ENCODE data around the gene THSD7B.

The THSD7B gene

GRCh38 chr2:137449454-137449853 lies 684.1 kb downstream of the THSD7B start:
- TF ChIP-seq CTCF (conservative IDR thresholded peaks at IDR 0.05), result no peak
- no peak overlapping the region for H3K27ac ChIP-seq

GRCh38 chr2:137454886-137455285 lies 689.5 kb downstream of the THSD7B start:
- no peak for TF ChIP-seq CTCF (conservative IDR thresholded peaks at IDR 0.05)
- no peak overlapping the region for H3K27ac ChIP-seq

DNA sequence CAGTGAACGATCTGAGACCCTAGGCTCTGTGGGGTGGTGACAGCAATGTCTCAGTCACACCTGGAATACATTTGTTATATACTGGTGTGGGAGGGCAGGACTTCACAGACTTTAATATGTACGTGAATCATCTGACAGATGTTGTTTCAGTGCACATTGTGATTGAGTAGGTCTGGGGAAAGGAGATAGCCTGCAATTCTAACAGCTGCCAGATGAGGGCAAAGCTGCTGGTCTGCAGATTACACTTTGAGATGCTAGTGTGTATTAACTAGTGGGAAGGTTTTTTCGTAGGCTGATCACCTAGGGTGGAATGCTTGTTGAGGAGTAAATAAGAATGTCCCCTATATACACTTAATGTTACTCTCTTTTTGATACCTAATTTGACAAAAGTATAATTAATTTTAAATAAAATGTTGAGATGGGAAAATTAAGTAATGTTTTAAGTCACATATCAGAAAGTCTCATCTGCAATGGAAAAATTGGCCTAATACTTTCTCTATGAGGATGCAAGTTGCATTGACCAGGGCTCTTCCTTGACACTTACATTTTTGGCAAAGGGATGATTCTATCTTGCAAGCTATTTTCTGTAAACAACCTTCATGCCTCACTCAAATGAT lies 702.0 kb downstream of the THSD7B start:
- no peak overlapping the region for H3K27ac ChIP-seq
- TF ChIP-seq CTCF (conservative IDR thresholded peaks at IDR 0.05), result peak; percentile 89

DNA sequence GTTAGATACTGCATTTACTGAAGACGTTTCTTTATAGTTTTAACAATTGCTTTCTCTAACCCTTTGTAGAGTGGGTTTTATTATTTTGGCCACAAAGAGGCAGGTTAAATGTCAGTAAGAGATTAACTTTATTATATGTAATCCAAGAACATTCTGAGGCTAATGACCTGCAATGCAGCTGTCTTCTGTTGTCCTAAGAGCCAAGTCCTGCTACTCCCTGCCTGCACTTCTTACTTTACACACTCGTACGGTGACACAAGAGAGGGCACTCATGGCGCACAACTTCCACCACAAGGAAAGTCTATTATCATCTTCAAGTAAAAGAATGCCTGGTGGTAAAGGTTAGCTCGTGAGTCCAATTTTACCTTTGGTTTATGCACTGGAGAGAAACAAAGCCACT lies 727.9 kb downstream of the THSD7B start:
- H3K27ac ChIP-seq, result no peak overlapping the region
- TF ChIP-seq CTCF (conservative IDR thresholded peaks at IDR 0.05), result no peak

- no peak for TF ChIP-seq CTCF (conservative IDR thresholded peaks at IDR 0.05)
Measured at GRCh38 chr2:137500599-137500998, 735.3 kb downstream of the THSD7B start.

GRCh38 chr2:137507237-137507636 lies 741.9 kb downstream of the THSD7B start:
- H3K27ac ChIP-seq, result no peak overlapping the region
- no peak for TF ChIP-seq CTCF (conservative IDR thresholded peaks at IDR 0.05)

More at GRCh38 chr2:137500599-137500998, 735.3 kb downstream of the THSD7B start:
- H3K27ac ChIP-seq, result no peak overlapping the region

- no peak overlapping the region for H3K27ac ChIP-seq
- TF ChIP-seq CTCF (conservative IDR thresholded peaks at IDR 0.05), result no peak
Measured at GRCh38 chr2:137508739-137509384, 743.5 kb downstream of the THSD7B start.
